GM10847 (cell line): ENCODE results near the gene NT5M.

Experiments
- POLR2A ChIP-seq: IDR thresholded peaks from 2 replicates; pipeline ENCODE4 v1.6.1; 2011; ENCODE audit not compliant: insufficient read length; ENCODE audit errors: extremely low read depth

NT5M gene

DNA sequence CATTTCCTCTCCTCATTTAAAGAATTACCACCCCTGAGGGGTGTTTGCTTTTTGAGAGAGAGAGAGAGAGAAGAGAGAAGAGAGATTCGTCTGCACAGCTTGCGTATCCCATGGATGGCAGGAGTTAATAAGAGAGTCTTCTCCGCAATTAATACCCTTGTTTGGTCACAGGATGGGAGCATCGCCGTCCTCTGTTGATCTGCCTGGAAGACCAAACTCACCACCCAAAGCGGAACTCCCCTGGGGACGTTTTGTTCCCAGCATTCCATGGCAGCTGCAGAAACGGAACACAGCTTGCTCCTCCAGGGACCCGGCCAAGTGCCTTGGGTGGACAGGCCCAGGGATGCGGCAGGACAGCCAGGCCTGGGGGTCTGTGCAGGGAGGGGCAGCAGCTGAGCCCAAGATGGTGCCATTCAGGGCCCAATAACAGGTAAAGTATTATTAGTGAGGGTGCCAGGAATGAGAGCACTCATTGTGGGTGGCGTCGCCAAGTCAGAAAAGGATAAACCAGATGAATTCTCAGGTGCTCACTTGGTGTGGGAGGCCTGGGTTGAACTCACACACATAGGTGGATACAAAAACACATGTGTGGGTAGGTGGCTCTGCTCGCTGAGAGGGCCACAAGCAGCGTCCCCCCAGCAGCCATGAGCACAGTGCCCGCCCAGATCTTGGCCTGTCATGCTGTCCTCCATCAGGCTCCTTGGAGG, 83.1 kb downstream of the NT5M start:
- TF ChIP-seq POLR2A = no peak

- TF ChIP-seq POLR2A = no peak
Observed at GRCh38 chr17:17387017-17387497, 83.9 kb downstream of the NT5M start.

DNA sequence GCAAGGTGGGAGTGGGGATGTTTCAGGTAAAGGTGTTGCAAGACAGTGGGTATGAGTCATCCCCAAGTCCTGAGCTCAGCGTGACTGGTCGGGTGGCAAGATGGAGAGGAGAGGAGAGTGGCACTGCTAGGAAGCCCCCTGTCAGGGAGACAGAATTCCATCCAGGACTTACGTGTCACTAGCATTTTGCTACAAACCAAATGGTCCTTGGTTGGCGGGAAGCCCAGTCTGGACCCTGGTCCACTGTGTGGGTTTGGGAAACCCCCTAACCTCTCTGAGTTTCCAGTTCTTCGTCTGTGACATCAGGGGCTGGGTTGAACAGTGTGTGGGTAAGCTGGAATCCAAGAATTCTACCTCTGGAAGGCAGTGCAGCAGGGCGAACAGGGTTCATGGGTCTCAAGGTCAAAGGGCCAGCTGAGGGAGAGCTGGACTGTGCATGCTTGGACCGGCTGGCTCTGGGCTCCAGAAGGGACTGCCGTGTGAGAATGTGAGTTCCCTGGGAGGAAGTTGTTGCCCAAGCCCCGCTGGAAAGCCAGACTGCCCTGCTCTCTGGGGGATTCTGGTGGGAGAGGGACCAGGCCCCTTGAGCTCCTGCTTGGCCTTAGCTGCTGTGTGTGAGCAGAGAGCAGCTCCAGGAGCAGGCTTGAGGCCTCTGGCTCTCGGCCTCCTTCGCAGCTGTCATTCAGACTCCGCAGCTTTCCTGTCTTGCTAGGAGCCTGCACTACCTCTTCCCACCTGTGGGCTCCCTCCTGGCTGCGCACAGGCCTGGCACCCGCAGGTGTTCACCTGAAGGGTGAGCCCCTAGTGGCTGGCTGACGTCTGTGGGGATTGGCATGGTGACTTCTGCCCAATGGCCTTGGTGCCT, 84.6 kb downstream of the NT5M start:
- TF ChIP-seq POLR2A = no peak

DNA sequence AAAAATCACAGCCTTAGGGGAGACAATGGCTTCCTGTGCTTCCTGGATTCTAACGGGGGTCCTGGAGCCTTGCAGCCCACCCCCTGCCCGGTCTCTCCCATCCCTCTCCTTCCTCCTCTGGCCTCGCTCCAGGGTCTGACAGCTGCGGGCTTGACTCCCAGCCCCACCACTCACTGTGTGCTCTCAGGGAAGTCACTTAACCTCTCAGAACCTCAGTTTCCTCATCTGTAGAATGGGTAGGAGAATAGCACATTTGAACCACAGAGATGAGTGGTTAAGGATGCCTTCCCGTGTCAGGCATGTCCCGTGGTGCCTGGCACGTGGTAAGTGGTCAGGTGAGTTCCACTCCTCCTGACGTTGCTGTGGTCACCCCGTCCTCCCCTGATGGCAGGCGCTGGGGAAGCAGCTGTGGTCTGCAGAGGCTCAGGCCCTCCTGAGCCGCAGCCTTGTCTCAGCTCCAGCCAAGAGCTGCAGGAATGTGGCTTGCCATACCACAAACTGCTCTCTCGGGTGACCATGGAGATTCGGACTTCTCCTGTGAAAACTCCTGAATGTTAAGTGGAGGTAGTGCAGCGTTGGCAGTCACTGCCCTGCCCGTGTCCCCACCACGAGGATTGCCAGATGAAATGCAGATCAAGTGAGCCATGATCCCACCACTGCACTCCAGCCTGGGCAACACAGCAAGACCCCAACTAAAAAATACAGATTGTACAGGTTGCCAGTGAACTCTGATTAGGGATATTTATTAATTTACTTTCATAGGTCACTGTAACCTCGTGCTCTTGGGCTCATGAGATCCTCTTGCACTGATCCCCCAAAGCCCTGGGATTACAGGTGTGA, 85.7 kb downstream of the NT5M start:
- TF ChIP-seq POLR2A = no peak

- TF ChIP-seq POLR2A = no peak
Observed at GRCh38 chr17:17391668-17392370, 88.6 kb downstream of the NT5M start.

- TF ChIP-seq POLR2A = no peak
Observed at GRCh38 chr17:17393976-17394375, 90.8 kb downstream of the NT5M start.

DNA sequence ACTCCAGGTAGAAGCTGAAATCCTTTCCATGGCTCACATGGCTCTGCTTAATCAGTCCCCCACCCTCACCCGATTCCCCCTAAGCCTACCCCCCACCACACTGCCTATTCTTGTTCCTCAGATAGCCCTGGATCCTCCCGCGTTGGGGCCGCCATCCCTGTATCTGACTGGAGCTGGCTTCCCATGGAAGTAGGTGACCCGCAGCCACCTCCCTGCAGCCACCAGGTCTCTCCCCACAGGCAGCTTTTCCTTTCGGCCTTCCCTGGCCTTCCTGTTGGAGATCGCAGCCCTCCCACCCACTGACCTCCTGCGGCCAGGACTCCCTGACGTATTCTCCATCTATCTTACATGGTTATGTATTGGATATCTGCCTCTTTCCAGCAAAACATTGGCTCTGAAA, 91.3 kb downstream of the NT5M start:
- no peak for TF ChIP-seq POLR2A

DNA sequence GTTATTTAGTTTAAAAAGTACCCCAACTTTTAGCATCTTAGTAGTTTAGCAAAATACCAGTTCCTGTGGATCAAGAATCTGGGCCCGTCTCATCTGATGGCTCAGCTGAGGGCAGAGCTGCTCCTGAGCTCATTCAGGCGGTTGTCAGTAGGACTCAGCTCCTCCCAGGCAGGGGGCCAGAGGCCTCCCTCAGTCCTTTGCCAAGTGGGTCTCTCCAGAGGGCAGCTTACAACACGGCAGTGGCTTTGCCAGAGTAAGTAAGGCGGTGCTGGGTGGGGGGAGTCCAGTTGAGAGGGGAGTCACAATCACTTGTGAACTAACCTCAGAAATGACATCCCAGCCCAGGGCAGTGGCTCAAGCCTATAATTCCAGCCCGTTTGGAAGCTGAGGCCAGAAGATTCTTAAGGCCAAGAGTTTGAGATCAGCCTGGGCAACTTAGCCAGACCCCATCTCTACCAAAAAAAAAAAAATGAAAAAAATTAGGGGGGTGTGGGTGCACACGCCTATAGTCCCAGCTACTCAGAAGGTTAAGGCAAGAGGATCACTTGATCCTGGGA, 92.2 kb downstream of the NT5M start:
- no peak for TF ChIP-seq POLR2A

- TF ChIP-seq POLR2A = no peak
Observed at GRCh38 chr17:17395885-17396284, 92.7 kb downstream of the NT5M start.
